HEK293 (cell line): ENCODE results near the gene FAM193B.

Source experiments
- CTCF ChIA-PET: fragments of 350-600 bp; formaldehyde crosslinking; extraction: SDS; loops from one replicate; lab custom pipeline; 2021; ENCODE audit warnings: antibody characterized with exemption; lab: Yijun Ruan, JAX
- POLR2A ChIA-PET: fragments of 300-600 bp; formaldehyde crosslinking; extraction: SDS; loops from one replicate; lab custom pipeline; 2020; ENCODE audit warnings: antibody characterized with exemption, inconsistent platforms; lab: Yijun Ruan, JAX
- H3K27ac ChIP-seq: fragments of 200-500 bp; sonication (Bioruptor generic); 2 replicates; pipeline ENCODE4 v1.5.1; 2014; ENCODE audit warnings: low read depth, low read length, control low read depth, inconsistent platforms; ENCODE audit errors: extremely low read depth
- H3K36me3 ChIP-seq, 2 experiments: fragments of 200-500 bp in 1 of 2; sonication (Bioruptor generic) in 1 of 2; 1 replicate in 1 of 2; 2 replicates in 1 of 2; pipeline ENCODE4 v1.5.1; 2014 to 2017; ENCODE audit warnings: inconsistent platforms in 2 of 2, low read length in 2 of 2; ENCODE audit not compliant: control insufficient read depth in 2 of 2, insufficient read depth in 1 of 2
- H3K4me1 ChIP-seq: fragments of 200-500 bp; sonication (Bioruptor generic); 2 replicates; pipeline ENCODE4 v1.5.1; 2014; ENCODE audit warnings: mild to moderate bottlenecking, low read length, inconsistent platforms; ENCODE audit not compliant: control insufficient read depth, insufficient read depth
- H3K4me3 ChIP-seq: 2 replicates; pipeline ENCODE4 v1.5.1; 2011; ENCODE audit warnings: low read depth, mild to moderate bottlenecking, control low read depth, low read length, moderate library complexity
- H3K9me3 ChIP-seq: fragments of 200-500 bp; sonication (Bioruptor generic); 2 replicates; pipeline ENCODE4 v1.5.1; 2014; ENCODE audit warnings: low read depth, low read length, inconsistent platforms; ENCODE audit not compliant: control insufficient read depth, insufficient read depth
- PRDM4 ChIP-seq: fragments of 450-650 bp; formaldehyde crosslinking; IDR thresholded peaks from 2 replicates; pipeline ENCODE4 v1.5.1; 2017; ENCODE audit warnings: missing biosample characterization, missing genetic modification characterization
- ZBTB17 ChIP-seq: fragments of 450-650 bp; formaldehyde crosslinking; IDR thresholded peaks from 2 replicates; pipeline ENCODE4 v1.5.1; 2016; ENCODE audit warnings: missing biosample characterization, missing genetic modification characterization
- ZIC2 ChIP-seq: fragments of 450-650 bp; formaldehyde crosslinking; IDR thresholded peaks from 2 replicates; pipeline ENCODE4 v1.5.1; 2016; ENCODE audit warnings: missing biosample characterization, missing genetic modification characterization
- ZNF280C ChIP-seq: fragments of 450-650 bp; formaldehyde crosslinking; IDR thresholded peaks from 2 replicates; pipeline ENCODE4 v1.5.1; 2016; ENCODE audit warnings: missing biosample characterization, missing genetic modification characterization
- ZNF280D ChIP-seq: fragments of 450-650 bp; formaldehyde crosslinking; IDR thresholded peaks from 2 replicates; pipeline ENCODE4 v1.5.1; 2016; ENCODE audit warnings: missing biosample characterization, missing genetic modification characterization
- ZNF416 ChIP-seq: fragments of 450-650 bp; formaldehyde crosslinking; IDR thresholded peaks from 2 replicates; pipeline ENCODE4 v1.5.1; 2016; ENCODE audit warnings: missing biosample characterization, missing genetic modification characterization
- ZNF510 ChIP-seq: fragments of 450-650 bp; formaldehyde crosslinking; IDR thresholded peaks from 2 replicates; pipeline ENCODE4 v1.5.1; 2018; ENCODE audit warnings: mild to moderate bottlenecking, missing genetic modification characterization, missing biosample characterization; ENCODE audit not compliant: insufficient replicate concordance
- ZNF600 ChIP-seq: fragments of 450-650 bp; formaldehyde crosslinking; IDR thresholded peaks from 2 replicates; pipeline ENCODE4 v1.5.1; 2016; ENCODE audit warnings: missing biosample characterization, missing genetic modification characterization
- ZNF624 ChIP-seq: fragments of 450-650 bp; formaldehyde crosslinking; IDR thresholded peaks from 2 replicates; pipeline ENCODE4 v1.5.1; 2017; ENCODE audit warnings: missing biosample characterization, missing genetic modification characterization

FAM193B gene

GRCh38 chr5:177472460-177473442 is 81.6 kb downstream of the FAM193B start (continued):
- TF ChIP-seq PRDM4 (tag by site-specific recombination) = no peak
- no peak for TF ChIP-seq ZNF624 (tag by site-specific recombination)
- no peak for TF ChIP-seq ZNF416 (tag by site-specific recombination)
- TF ChIP-seq ZNF510 (tag by site-specific recombination) = no peak

GRCh38 chr5:177471610-177472356 is 82.6 kb downstream of the FAM193B start:
- Histone ChIP-seq H3K36me3 (peaks cover 3 to 44% of the 10 kb centered on the region in 2 experiments; a peak in 2 of 3 replicates), H3K4me1 (peaks cover 4% of the 10 kb centered on the region), H3K4me3 (peak overlapping the region; percentile 85), H3K27ac (peak overlapping the region; percentile 82; the same call in 1 of the 2 replicates), H3K9me3 (no peaks in the 10 kb centered on the region)
- no peak for TF ChIP-seq ZNF280C
- no peak for TF ChIP-seq ZBTB17 (tag by site-specific recombination)
- TF ChIP-seq ZIC2 (tag by site-specific recombination) = peak; percentile 87
- no peak for TF ChIP-seq ZNF280D (tag by site-specific recombination)
- ChIA-PET POLR2A (interaction anchor here (0.7 to 7.3 kb wide), 11 partner anchors 9 to 101 kb away, joined by 3 to 102 read pairs (median 4); partner anchors contain the start of genes DDX41, DOK3 and PDLIM7), CTCF (interaction anchor here (0.8 to 3.1 kb wide), 6 partner anchors 15 to 162 kb away, joined by 3 to 14 read pairs (median 6); no protein-coding TSS in a partner anchor)

GRCh38 chr5:177470759-177471536 is 83.4 kb downstream of the FAM193B start:
- Histone ChIP-seq H3K4me3 (no peak overlapping the region), H3K9me3 (no peaks in the 10 kb centered on the region), H3K36me3 (peaks cover 5 to 53% of the 10 kb centered on the region in 2 experiments; a peak in 2 of 3 replicates), H3K4me1 (peaks cover 4% of the 10 kb centered on the region), H3K27ac (no peak overlapping the region)
- ChIA-PET CTCF (interaction anchor here (0.7 to 3.1 kb wide), 4 partner anchors 14 to 25 kb away, joined by 7 to 14 read pairs (median 10); no protein-coding TSS in a partner anchor), POLR2A (interaction anchor here (0.7 to 7.3 kb wide), 6 partner anchors 8 to 100 kb away, joined by 3 to 102 read pairs (median 6); partner anchors contain the start of gene PDLIM7)
- TF ChIP-seq ZIC2 (tag by site-specific recombination) (no peak), ZNF600 (0 out of 2 replicates have a peak, but pooled peaks have one; percentile 14)
